Prostate gland (tissue), 2 donors: ENCODE results near the gene NUDT1.

Source experiments
- CTCF ChIP-seq, 4 experiments: fragments of 200-600 bp in 2 of 4; fragments of 450-650 bp in 2 of 4; sonication (generic) in 2 of 4; IDR thresholded peaks; 1 replicate in 3 of 4; 2 replicates in 1 of 4; pipeline ENCODE4 v1.5.1; 2016 to 2019; ENCODE audit warnings: antibody characterized with exemption in 4 of 4, mild to moderate bottlenecking in 2 of 4, moderate library complexity in 2 of 4
- POLR2AphosphoS5 ChIP-seq: sonication (generic); formaldehyde crosslinking; IDR thresholded peaks from one replicate; pipeline ENCODE4 v1.6.1; 2017; ENCODE audit warnings: antibody characterized with exemption

DNA sequence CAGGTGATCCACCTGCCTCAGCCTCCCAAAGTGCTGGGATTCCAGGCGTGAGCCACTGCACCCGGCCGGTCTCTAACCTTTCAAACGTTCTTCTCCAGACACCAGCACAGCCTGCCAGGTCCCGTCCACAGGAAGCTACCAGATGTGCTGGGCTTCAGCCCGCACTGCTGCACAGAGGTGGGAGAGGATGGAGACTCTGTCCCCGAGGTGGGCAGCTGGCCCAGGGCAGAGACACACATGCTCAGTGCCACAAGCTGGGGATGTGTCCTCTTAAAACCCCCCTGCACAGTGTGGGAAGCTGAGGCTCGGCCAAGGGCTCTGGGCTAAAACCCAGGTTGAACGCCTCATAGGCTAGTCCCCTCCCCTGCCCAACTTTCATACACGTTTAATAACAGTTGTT is 9.4 kb downstream of the NUDT1 start:
- no peak for TF ChIP-seq CTCF (IDR thresholded peaks at IDR 0.05)
- TF ChIP-seq POLR2AphosphoS5: no peak
